ENCODE data around the gene SUN1. TPM values are rescaled to one million over a fixed set of nuclear protein-coding genes. Genes with fewer than 3 reads are reported as not detected.
A peak's percentile ranks its signal among the peaks of the same experiment; 100 is the strongest.

Gene SUN1
- total and polyA plus RNA-seq, 2 of the 8 experiments (the other 6 are each of a cell fraction or from before 2014, with no cell fraction given): 108 to 158 TPM

GRCh38 chr7:875051-875450 is 42.8 kb downstream of the SUN1 start:
- H3K56ac ChIP-seq (replicated peaks; ENCODE audit: insufficient read length, low read depth, low read length): no peak overlapping the region
- peaks cover 18 to 29% of the 10 kb centered on the region in 2 experiments for H3K79me2 ChIP-seq (ENCODE audit: control insufficient read depth in 1 of 2, insufficient read depth in 2 of 2, low read length in 2 of 2)
- H4K20me1 ChIP-seq (replicated peaks in 1 of 2; ENCODE audit: control insufficient read depth in 1 of 2, insufficient read depth in 2 of 2, low read length in 2 of 2): peaks cover 10 to 11% of the 10 kb centered on the region in 2 experiments
- H3K23ac ChIP-seq (ENCODE audit: insufficient read length): no peak overlapping the region
- peaks cover 0 to 29% (median 16%) of the 10 kb centered on the region in 4 experiments; a peak in 6 of 8 replicates for H3K36me3 ChIP-seq (ENCODE audit: control insufficient read depth in 2 of 4, insufficient read depth in 4 of 4, low read length in 3 of 4)
- no peak overlapping the region for H2BK15ac ChIP-seq (ENCODE audit: low read length)
- 91% methylated on average over 7 of the region's 7 CpGs; no CpG with 5 or more reads in 1 of the 2 experiments for WGBS, 2 experiments (ENCODE audit: extremely low coverage in 1 of 2, insufficient coverage in 1 of 2, insufficient read length in 1 of 2, insufficient replicate concordance in 2 of 2, low coverage in 1 of 2, low lambda C conversion rate in 2 of 2, missing lambda C conversion rate in 1 of 2)
- no peak overlapping the region for H3K27ac ChIP-seq (ENCODE audit: low read depth, low read length)
- ChIA-PET CTCF (ENCODE audit: partially characterized antibody) (interaction anchor here (1.0 to 1.2 kb wide), 2 partner anchors 34 to 53 kb away, joined by 3 to 4 read pairs; no protein-coding TSS in a partner anchor), POLR2A (ENCODE audit: partially characterized antibody) (interaction anchor here (0.6 to 2.0 kb wide), 4 partner anchors 16 to 477 kb away, joined by 3 to 9 read pairs (median 4); no protein-coding TSS in a partner anchor)
- no peak overlapping the region for H3K18ac ChIP-seq (ENCODE audit: extremely low read depth, low read length)
- H2AK5ac ChIP-seq (ENCODE audit: low read depth, low read length): 0 out of 2 replicates have a peak overlapping the region, but pooled peaks have one; percentile 6
- no peak overlapping the region for H3K4me2 ChIP-seq (ENCODE audit: insufficient read depth in 1 of 2, low read depth in 2 of 2, low read length in 2 of 2)
- no peak overlapping the region for H3K14ac ChIP-seq (ENCODE audit: insufficient read length)
- H3K4me1 ChIP-seq (replicated peaks in 1 of 4; ENCODE audit: control insufficient read depth in 3 of 4, insufficient read depth in 4 of 4, low read length in 3 of 4): peaks cover 0 to 5% (median 0%) of the 10 kb centered on the region in 4 experiments; a peak in 5 of 7 replicates
- H3K23me2 ChIP-seq (ENCODE audit: low read depth, low read length): peaks cover 5% of the 10 kb centered on the region; the same call in 1 of the 2 replicates
- H2AFZ ChIP-seq (ENCODE audit: low read length): no peak overlapping the region
- no peaks in the 10 kb centered on the region; a peak in 1 of 4 replicates for H3K9me3 ChIP-seq (ENCODE audit: insufficient read depth in 2 of 2, low read depth in 1 of 2, low read length in 1 of 2)
- DNase-seq (ENCODE audit: low read depth in 1 of 2, low spot score in 2 of 2) (no peak), FAIRE-seq (no peak)
- H3K79me1 ChIP-seq (ENCODE audit: low read depth, low read length): no peaks in the 10 kb centered on the region; the same call in 1 of the 2 replicates
- H3K4ac ChIP-seq (replicated peaks; ENCODE audit: insufficient read length, low read depth, low read length): no peak overlapping the region
- H4K5ac ChIP-seq (ENCODE audit: insufficient read length, low read depth, low read length): no peak overlapping the region
- no peak overlapping the region for H4K91ac ChIP-seq (replicated peaks; ENCODE audit: insufficient read length, low read length)
- H4K8ac ChIP-seq (ENCODE audit: extremely low read depth, insufficient read depth, low read length): no peak overlapping the region
- no peaks in the 10 kb centered on the region for H3K27me3 ChIP-seq (replicated peaks in 1 of 4; ENCODE audit: control insufficient read depth in 3 of 4, extremely low read depth in 1 of 4, insufficient read depth in 3 of 4, low read length in 3 of 4)
- H3K9ac ChIP-seq (replicated peaks in 1 of 4; ENCODE audit: extremely low read depth in 1 of 4, low read depth in 3 of 4, low read length in 3 of 4): no peak overlapping the region
- no peak overlapping the region for H2BK5ac ChIP-seq (ENCODE audit: low read depth, low read length)
- H2BK12ac ChIP-seq (ENCODE audit: low read depth, low read length): peak overlapping the region; percentile 96; the same call in 1 of the 2 replicates
- H3K4me3 ChIP-seq (ENCODE audit: extremely low read depth in 1 of 4, insufficient read depth in 2 of 4, low read depth in 3 of 4, low read length in 4 of 4): no peak overlapping the region
- no peak overlapping the region for H2BK20ac ChIP-seq (ENCODE audit: low read length)
- no peak overlapping the region for H2BK120ac ChIP-seq (replicated peaks; ENCODE audit: low read depth, low read length)
